Stimulated activated CD8-positive, alpha-beta memory T cell treated with anti-CD3 and anti-CD28 coated beads, Interleukin-2, amount 100 ng/mL, for 48 hours (primary cell): Measurements from ENCODE around the gene WASHC4.

ENCODE experiments used
- DNase-seq, 2 donors: peaks; one replicate each; pipeline ENCODE4 v3.0.0-alpha.2; 2020; ENCODE audit warnings: low read depth in 2 of 2

Gene WASHC4

GRCh38 chr12:105209091-105209490 lies 101.6 kb downstream of the WASHC4 start:
- no peak for DNase-seq

DNA sequence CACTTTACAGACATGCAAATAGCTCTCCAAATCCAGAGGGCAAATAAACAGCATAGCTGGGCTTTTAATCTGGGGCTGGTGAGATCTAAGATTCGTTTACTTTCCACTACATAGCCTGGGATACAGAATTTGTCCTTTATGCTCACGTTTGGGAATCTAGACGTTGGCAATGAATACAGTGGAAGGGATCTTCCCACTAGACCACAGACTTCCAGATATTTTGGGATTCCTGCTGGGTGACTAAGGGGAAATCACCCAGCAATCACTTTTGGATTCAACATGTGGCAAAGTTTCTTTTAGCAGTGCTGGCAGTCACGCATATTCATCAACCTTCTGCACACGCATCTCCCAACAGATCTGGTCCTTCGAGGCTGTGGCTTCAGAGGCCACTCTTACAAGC lies 104.9 kb downstream of the WASHC4 start:
- no peak for DNase-seq

DNA sequence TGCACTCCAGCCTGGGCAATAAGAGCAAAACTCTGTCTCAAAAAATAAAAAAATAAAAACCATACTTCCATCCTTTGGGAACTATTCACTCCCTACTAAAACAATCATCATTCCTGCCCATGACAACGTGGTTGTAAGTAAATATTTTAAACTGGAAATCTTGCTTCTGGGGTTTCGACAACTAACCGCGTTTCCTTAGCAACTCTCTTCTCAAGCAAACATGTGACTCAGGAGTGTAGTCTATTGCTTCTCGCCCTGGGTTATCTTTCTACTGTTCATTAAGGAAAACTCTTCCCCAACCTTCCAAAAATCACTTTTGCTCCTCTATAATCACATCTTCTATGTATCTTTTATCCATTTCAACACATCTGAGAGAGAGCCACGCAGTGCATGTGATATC lies 106.6 kb downstream of the WASHC4 start:
- no peak for DNase-seq

DNA sequence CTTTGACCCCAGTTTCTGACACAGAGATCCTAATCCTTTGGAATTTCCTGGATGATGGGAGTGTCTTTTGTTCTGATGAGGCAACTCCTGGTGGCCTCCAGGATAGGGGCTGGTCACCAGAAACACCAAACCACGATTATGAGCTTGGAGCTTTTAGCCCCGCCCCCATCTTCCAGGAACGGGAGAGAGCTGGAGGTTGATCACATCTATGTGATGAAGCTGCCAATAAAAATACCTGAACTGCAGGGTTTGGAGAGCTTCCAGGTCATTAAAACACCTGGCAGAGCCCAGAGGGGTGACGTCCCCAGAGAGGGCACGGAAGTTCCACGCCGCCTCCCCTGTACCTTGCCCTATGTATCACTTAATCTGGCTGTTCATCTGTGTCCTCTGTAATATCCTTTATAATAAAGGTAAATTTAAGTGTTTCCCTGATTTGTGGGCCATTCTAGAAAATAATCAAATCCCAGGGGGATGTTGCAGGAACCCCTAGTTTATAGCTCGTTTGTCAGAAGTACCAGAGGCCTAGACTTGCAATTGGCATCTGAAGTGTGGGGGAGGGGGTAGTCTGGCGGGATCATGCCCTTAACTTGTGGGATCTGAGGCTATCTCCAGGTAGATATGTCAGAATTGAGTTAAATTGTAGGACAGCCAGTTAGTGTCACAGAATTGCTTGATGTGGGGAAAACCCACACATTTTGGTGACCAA lies 107.3 kb downstream of the WASHC4 start:
- no peak for DNase-seq

DNA sequence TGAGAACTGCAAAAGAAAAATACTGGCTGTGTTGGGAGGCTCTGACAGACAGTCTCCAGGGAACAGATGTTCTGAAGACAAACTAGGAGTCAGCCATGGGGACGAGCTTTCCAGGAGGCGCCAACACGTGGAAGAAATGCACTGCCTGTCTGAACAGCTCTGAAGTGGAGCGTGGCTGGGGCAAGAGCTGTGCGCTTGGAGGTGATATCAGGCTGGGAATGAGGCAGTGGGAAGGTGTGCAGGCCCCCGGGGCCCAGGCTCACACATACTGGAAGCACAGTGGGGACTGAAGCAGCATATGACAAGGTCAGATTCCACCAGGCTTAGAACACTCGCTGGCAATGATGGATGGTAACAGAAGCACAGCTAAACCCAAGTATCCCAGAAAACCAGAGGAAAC lies 110.9 kb downstream of the WASHC4 start:
- no peak for DNase-seq
